Brain microvascular endothelial cell (primary cell): ENCODE measurements around the gene TANC2.

Experiments
- DNase-seq: peaks from one replicate; pipeline ENCODE4 v3.0.0-alpha.2; 2020
- H3K27ac ChIP-seq: fragments of 250-450 bp; sonication (Bioruptor Pico); 2 replicates; pipeline ENCODE4 v1.5.1; 2020; ENCODE audit warnings: mild to moderate bottlenecking, moderate library complexity
- H3K27me3 ChIP-seq: fragments of 250-450 bp; sonication (Bioruptor Pico); replicated peaks from 2 replicates; pipeline ENCODE4 v1.5.1; 2020; ENCODE audit warnings: mild to moderate bottlenecking
- H3K36me3 ChIP-seq: fragments of 250-450 bp; sonication (Bioruptor Pico); replicated peaks from 2 replicates; pipeline ENCODE4 v1.5.1; 2020; ENCODE audit warnings: mild to moderate bottlenecking
- H3K4me3 ChIP-seq: 2 replicates; pipeline ENCODE4 v1.5.1; 2011; ENCODE audit warnings: low read depth, mild to moderate bottlenecking, control low read depth, low read length, moderate library complexity
- CTCF ChIP-seq: IDR thresholded peaks from 2 replicates; pipeline ENCODE4 v1.5.1; 2011; ENCODE audit warnings: low read depth, mild to moderate bottlenecking, moderate library complexity, low read length, control low read depth, inconsistent platforms; ENCODE audit errors: missing control alignments
- in situ Hi-C: cut with HindIII; loops from 2 replicates; pipeline ENCODE4 v1.10.0; 2017; ENCODE audit warnings: low sequenced_read_pairs, low pct_ligation_motif_present

The TANC2 gene

GRCh38 chr17:62965686-62966425 lies at the start of gene TANC2:
Gene TANC2 (plus strand): TSS chr17:62966235. CDS start chr17:63009560, 43,325 bp downstream.
- peak within 1 kb of the TSS; percentile 89 for H3K27ac ChIP-seq
- no peak for TF ChIP-seq CTCF
- no peaks in the 10 kb centered on the region for H3K27me3 ChIP-seq
- DNase-seq = peak; percentile 76
- H3K36me3 ChIP-seq = no peaks in the 10 kb centered on the region
- H3K4me3 ChIP-seq = peak within 1 kb of the TSS; percentile 88
- in situ Hi-C loops = no loop called here

GRCh38 chr17:62916684-62917571 lies 49.1 kb upstream of the TANC2 start:
- in situ Hi-C loops = no loop called here
- TF ChIP-seq CTCF = no peak
- Histone ChIP-seq H3K27ac (peak overlapping the region; percentile 11), H3K36me3 (no peaks in the 10 kb centered on the region), H3K27me3 (no peaks in the 10 kb centered on the region), H3K4me3 (no peak overlapping the region)
- peak; percentile 42 for DNase-seq

GRCh38 chr17:62919388-62919787 lies 46.6 kb upstream of the TANC2 start:
- H3K4me3 ChIP-seq = no peak overlapping the region
- H3K27me3 ChIP-seq = no peaks in the 10 kb centered on the region
- in situ Hi-C loops = no loop called here
- TF ChIP-seq CTCF = no peak
- no peak overlapping the region for H3K27ac ChIP-seq
- peak; percentile 77 for DNase-seq
- no peaks in the 10 kb centered on the region for H3K36me3 ChIP-seq

GRCh38 chr17:62920300-62920699 lies 45.7 kb upstream of the TANC2 start:
- DNase-seq = no peak
- TF ChIP-seq CTCF = no peak
- Histone ChIP-seq H3K36me3 (no peaks in the 10 kb centered on the region), H3K27ac (no peak overlapping the region), H3K27me3 (no peaks in the 10 kb centered on the region), H3K4me3 (no peak overlapping the region)
- in situ Hi-C loops = no loop called here

GRCh38 chr17:62921817-62922216 lies 44.2 kb upstream of the TANC2 start:
- H3K27ac ChIP-seq = no peak overlapping the region
- in situ Hi-C loops = no loop called here
- DNase-seq = no peak
- no peak overlapping the region for H3K4me3 ChIP-seq
- TF ChIP-seq CTCF = no peak
- H3K27me3 ChIP-seq = no peaks in the 10 kb centered on the region
- no peaks in the 10 kb centered on the region for H3K36me3 ChIP-seq
